IPS DF 19.7 (cell line): ENCODE measurements around the gene AJUBA.
A peak's percentile ranks its signal among the peaks of the same experiment; 100 is the strongest.
"Not testable (repeated sequence)": the region's sequence is repeated elsewhere in the genome, so short reads cannot be mapped to it uniquely, and the experiment has no call there.

Experiments
- DNase-seq: peaks from one replicate; pipeline ENCODE4 v3.0.0-alpha.2; 2013; ENCODE audit warnings: low read depth, low spot score

The AJUBA gene

GRCh38 chr14:22982477-22983245 is at the start of gene AJUBA:
Gene AJUBA (minus strand): TSS chr14:22982551. CDS start chr14:22982266, 285 bp downstream.
- DNase-seq, result peak; percentile 70

DNA sequence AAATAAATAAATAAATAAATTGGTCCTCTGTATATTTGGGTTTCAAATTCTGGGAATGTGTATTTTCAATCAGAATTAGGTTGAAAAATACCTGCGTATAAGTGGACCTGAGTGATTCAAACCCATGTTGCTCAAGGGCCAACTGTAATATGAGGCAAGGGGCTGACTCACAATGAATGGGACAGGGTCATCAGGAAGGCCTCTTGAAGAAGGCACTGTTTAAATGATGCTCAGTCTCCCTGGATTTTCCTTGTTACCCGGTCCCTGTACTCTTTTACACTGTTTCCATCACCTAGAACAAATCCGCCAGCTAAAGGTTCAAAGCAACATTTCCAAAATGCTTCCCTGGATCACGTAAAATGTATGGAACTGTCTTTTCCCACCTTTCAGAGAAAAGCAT is 48.6 kb upstream of the AJUBA start:
- DNase-seq, result no peak

- no peak for DNase-seq
Observed at GRCh38 chr14:23028799-23029198, 46.4 kb upstream of the AJUBA start.

DNA sequence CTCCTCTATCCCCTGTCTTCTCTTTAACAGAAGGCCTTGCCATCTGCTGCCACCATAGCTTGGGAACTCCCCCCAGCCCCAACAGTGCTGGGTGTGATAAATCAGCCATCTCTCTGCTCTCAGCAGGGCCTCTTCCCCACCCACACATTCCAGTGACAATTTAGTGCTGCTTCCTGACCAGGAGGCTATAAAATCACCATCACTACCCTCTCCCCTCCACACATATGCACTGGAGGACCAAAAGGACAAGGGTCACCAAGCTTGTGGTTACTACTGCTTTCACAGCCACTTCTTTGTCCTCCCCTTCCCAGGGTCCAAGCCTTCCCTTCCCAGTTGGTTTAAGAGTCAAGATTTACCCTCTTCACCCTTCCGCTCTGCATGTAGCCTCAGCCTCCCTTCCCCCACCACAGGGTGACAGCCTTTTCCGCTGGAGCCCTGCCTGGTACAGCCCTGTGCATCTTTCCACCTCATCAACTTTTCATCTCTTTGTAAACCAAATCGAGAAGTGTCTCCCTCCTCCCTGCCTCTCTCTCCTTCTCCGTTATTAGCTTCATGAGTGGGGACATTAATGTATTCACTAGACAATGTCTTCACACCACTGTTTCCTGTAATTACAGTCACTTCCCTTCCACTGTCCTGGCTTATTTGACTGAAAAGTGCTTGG is 42.9 kb upstream of the AJUBA start:
- no peak for DNase-seq

DNA sequence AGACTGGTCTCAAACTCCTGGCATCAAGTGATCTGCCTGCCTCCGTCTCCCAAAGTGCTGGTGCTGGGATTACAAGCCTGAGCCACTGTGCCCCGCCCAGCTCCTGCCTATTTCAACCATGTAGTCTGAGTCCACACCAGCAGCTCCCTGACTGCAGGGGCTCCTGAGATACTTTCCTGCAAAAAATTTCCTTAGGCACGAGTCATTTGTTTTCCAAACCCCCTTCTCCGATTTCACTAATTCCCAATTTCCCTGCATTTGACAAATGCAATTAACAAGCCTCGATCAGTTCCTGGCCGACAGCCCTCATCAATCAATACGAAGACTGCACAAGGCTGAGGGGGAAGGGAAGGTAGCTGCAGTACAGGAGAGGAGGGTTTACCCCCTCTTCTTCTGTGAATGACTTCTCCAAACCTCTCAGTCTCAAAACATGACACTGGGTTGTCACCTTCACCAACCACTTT is 42.3 kb upstream of the AJUBA start:
- DNase-seq, result no peak

GRCh38 chr14:23023795-23024152 is 41.4 kb upstream of the AJUBA start:
- no peak for DNase-seq

- no peak for DNase-seq
Observed at GRCh38 chr14:23023022-23023794, 40.9 kb upstream of the AJUBA start.

GRCh38 chr14:23021889-23022442 is 39.6 kb upstream of the AJUBA start:
- DNase-seq, result no peak

DNA sequence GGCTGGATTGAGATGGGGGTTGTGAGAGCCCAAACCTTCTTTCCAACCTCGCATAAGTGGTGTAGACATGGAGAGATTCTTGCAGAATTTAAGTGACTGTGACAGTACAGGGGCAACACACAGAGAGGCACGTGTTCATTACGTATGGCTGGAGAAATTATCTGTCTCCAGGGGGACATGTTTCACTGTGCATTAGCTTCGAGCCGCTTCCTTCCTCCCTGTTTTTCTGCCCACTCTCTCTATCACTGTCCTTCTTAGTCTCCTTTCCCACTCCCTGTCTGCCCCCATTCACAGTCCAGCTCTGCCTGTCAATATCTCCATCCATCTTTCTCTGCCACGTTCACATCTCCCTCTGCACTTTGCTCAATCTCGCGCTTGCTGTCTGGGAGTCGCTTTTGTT is 39.1 kb upstream of the AJUBA start:
- DNase-seq, result no peak

GRCh38 chr14:23020143-23021128 is 38.1 kb upstream of the AJUBA start:
- no peak for DNase-seq

- no peak for DNase-seq
Observed at GRCh38 chr14:23018107-23018506, 35.8 kb upstream of the AJUBA start.

DNA sequence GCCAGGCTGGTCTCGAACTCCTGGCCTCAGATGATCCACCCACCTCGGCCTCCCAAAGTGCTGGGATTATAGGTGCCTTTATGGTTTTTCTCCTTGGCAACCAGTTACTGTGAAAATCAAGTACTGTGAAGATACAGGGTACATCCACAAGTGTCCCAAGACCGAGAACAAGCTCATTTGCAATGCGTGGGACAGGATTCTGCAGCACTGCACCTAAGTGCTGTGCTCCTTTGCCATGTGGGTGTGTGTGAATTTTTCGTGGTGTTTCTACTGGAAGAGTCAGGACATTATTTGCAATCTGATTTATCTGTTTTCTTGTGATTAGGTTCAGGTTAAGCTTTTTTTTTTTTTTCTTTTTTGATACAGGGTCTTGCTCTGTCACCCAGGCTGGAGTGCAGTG is 34.7 kb upstream of the AJUBA start:
- DNase-seq, result no peak

- no peak for DNase-seq
Observed at GRCh38 chr14:23015618-23016017, 33.3 kb upstream of the AJUBA start.

DNA sequence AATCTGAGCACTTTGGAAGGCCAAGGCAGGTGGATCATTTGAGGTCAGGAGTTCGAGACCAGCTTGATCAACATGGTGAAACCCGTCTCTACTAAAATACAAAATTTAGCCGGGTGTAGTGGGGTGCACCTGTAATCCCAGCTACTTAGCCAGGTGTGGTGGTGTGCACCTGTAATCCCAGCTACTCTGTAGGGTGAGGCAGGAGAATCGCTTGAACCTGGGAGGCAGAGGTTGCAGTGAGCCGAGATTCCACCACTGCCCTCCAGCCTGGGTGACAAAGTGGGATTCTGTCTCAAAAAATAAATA is 31.4 kb upstream of the AJUBA start:
- DNase-seq, result not testable (repeated sequence)

DNA sequence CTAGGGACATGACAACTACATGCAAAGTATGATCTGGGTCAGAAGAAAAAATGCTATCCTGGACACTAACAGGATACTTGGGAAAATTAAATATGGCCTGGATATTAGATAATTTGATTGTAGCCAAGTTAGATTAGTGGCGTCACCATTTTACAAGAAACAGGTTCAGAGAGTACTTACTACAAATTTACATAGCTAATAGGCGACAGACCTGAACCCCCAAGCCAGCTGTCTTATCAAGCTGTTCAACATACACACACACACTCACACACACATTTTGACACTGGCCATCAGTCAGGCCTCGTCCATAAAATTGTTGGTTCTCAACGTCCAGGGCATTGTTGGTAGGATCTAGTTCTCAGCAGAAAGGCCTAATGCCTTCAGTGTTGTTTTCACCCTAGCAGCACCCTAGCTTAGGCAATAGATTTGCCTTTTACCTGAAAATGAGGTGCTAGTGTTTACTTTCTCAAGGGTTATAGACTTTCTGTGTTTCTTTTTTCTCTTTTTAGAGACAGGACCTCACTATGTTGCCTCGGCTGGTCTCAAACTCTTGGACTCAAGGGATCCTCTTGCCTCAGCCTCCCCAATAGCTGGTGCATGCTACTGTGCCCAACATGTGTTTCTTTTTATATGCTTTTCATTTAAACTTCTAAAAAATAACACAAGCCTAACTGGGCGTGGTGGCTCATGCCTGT is 30.9 kb upstream of the AJUBA start:
- DNase-seq, result no peak

DNA sequence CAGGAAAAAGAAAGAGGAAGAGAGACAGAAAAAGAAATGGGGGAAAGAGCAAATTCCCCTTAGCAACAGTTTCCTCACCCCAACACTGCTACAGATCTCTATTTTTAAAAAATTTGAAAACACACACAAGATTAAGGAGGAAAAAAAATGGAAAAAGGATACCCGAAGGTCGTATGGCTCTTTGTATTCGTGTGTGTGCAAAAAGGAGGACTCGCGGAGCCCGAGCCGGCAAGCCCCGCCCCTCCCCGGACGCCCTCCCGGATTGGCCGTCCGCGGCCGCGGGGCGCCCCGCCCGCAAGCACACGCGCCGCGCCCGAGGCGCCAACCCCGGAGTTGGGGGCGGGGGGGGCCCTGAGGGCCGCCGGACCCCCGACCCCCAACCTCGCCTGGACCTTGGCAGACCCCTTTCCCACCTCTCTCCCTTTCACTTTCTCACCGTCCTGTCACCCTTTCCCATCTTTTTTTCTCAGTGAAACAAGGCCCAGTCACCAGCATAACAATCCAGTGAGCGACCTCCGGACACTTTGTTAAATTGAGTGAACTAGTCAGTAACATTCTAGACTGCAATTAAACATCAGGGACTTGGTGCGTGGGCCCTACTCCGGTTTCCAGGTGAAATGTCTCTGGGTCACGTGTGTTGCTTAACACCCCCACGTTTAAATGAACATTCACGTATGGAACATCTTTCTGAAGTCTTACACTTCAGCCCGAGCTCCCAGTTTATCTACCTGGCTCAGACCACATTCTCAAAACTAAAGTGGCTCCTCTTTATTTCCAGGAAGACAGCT is 27.8 kb upstream of the AJUBA start, which contains the start of gene C14orf93:
Gene C14orf93 (minus strand): TSS at position 205 of the 788 bp plus-strand sequence. CDS start 11,120 bp downstream, outside the sequence.
- no peak for DNase-seq

DNA sequence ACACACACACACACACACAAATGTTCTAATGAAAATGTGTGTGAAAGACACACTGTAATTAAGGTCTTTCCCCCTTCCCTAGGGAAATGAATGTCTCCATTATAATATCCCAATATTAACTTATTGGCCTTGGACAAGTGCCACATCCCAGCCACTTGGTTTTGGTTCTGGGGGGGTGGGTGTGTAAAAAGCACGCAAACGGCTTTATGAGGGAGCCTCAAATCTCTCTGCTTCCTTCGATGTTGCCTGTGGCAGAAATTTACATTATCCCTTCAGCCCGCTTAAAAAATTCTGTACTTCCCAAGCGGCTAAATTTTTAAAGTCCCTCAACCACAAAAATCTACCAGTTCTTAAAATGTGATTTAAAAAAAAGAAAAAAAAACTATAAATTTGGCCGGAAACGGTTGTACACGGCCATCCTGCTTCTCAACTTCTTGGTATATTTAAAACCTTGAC is 27.2 kb upstream of the AJUBA start:
- no peak for DNase-seq

GRCh38 chr14:23008831-23009230 is 26.5 kb upstream of the AJUBA start:
- DNase-seq, result no peak
